GM12892 (cell line): Measurements from ENCODE around the gene C5orf46.
"Not testable (repeated sequence)": the region's sequence is repeated elsewhere in the genome, so short reads cannot be mapped to it uniquely, and the experiment has no call there.

Source experiments
- POLR2A ChIP-seq: IDR thresholded peaks from 2 replicates; pipeline ENCODE4 v1.6.1; 2011; ENCODE audit warnings: low read depth, low read length, control low read depth
- POLR2AphosphoS5 ChIP-seq: IDR thresholded peaks from 2 replicates; pipeline ENCODE4 v1.6.1; 2011; ENCODE audit warnings: low read depth, low read length, control low read depth

GRCh38 chr5:147946658-147947274 lies 40.4 kb upstream of the C5orf46 start:
- not testable (repeated sequence) for TF ChIP-seq POLR2A, POLR2AphosphoS5
